HG03575 (cell line): Measurements from ENCODE around the gene CCL17.

ENCODE experiments used
- ATAC-seq: cut with Tn5 transposase; IDR thresholded peaks from one replicate; pipeline ENCODE4 v1.9.1; 2021; ENCODE audit not compliant: unreplicated experiment, insufficient number of reproducible peaks, low FRiP score; ENCODE audit errors: extremely low read depth

The CCL17 gene

GRCh38 chr16:57462978-57463362 is 58.4 kb downstream of the CCL17 start:
- ATAC-seq: no peak

- no peak for ATAC-seq
These were observed 60.0 kb downstream of the CCL17 start for GRCh38 chr16:57464523-57464922.
